ENCODE measurements around the gene TMEM175. TPM values are rescaled to one million over a fixed set of nuclear protein-coding genes. Genes with fewer than 3 reads are reported as not detected.

TMEM175 gene
- total RNA-seq, 1 donor from 2014 or later: 30.6 TPM

GRCh38 chr4:955161-955921, 23.1 kb downstream of the TMEM175 start:
- Mint-ChIP-seq H3K27ac (no peak overlapping the region), H3K36me3 (ENCODE audit: insufficient read depth) (peaks cover 1% of the 10 kb centered on the region), H3K4me1 (ENCODE audit: low read depth) (no peaks in the 10 kb centered on the region), H3K4me3 (ENCODE audit: low read depth) (no peak overlapping the region), H3K27me3 (no peaks in the 10 kb centered on the region), H3K9me3 (ENCODE audit: low read depth) (no peaks in the 10 kb centered on the region)
- TF ChIP-seq, protein P1, sequence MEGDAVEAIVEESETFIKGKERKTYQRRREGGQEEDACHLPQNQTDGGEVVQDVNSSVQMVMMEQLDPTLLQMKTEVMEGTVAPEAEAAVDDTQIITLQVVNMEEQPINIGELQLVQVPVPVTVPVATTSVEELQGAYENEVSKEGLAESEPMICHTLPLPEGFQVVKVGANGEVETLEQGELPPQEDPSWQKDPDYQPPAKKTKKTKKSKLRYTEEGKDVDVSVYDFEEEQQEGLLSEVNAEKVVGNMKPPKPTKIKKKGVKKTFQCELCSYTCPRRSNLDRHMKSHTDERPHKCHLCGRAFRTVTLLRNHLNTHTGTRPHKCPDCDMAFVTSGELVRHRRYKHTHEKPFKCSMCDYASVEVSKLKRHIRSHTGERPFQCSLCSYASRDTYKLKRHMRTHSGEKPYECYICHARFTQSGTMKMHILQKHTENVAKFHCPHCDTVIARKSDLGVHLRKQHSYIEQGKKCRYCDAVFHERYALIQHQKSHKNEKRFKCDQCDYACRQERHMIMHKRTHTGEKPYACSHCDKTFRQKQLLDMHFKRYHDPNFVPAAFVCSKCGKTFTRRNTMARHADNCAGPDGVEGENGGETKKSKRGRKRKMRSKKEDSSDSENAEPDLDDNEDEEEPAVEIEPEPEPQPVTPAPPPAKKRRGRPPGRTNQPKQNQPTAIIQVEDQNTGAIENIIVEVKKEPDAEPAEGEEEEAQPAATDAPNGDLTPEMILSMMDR (IDR thresholded peaks at IDR 0.05; ENCODE audit: unreplicated experiment): no peak
- DNase-seq (ENCODE audit: low spot score, unreplicated experiment): no peak

DNA sequence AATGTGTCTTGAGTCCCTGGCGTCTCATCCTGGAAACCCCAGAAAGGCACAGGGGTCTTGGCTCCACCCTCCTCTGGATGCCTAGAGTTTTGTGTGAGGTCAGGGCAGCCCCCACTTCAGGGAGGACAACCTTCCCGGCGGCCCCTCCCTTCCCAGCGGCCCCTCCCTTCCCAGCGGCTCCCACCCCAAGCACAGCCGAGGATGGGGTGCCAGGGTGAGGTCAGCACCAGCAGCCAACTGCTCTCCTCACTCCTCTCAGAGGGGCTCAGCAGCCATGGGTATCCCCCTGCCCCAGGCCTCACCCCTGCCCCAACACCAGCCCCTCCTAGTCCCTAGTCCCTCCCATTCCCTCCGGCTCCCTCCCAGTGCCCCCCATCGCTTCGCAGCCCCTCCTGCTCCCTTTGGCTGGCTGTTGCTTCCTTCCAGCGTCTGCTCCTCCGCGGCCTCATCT, 23.7 kb downstream of the TMEM175 start:
- Mint-ChIP-seq H3K4me1 (ENCODE audit: low read depth) (no peaks in the 10 kb centered on the region), H3K27me3 (no peaks in the 10 kb centered on the region), H3K27ac (no peak overlapping the region), H3K9me3 (ENCODE audit: low read depth) (no peaks in the 10 kb centered on the region), H3K36me3 (ENCODE audit: insufficient read depth) (peaks cover 1% of the 10 kb centered on the region), H3K4me3 (ENCODE audit: low read depth) (no peak overlapping the region)
- DNase-seq (ENCODE audit: low spot score, unreplicated experiment): no peak
- TF ChIP-seq, protein P1 (IDR thresholded peaks at IDR 0.05; ENCODE audit: unreplicated experiment): no peak

- H3K4me3 Mint-ChIP-seq (ENCODE audit: low read depth): no peak overlapping the region
- peaks cover 1% of the 10 kb centered on the region for H3K36me3 Mint-ChIP-seq (ENCODE audit: insufficient read depth)
- TF ChIP-seq, protein P1 (IDR thresholded peaks at IDR 0.05; ENCODE audit: unreplicated experiment): no peak
- H3K9me3 Mint-ChIP-seq (ENCODE audit: low read depth): no peaks in the 10 kb centered on the region
- H3K27ac Mint-ChIP-seq: no peak overlapping the region
- H3K27me3 Mint-ChIP-seq: no peaks in the 10 kb centered on the region
- H3K4me1 Mint-ChIP-seq (ENCODE audit: low read depth): no peaks in the 10 kb centered on the region
- no peak for DNase-seq (ENCODE audit: low spot score, unreplicated experiment)
Observed at GRCh38 chr4:956531-957230, 24.4 kb downstream of the TMEM175 start.

DNA sequence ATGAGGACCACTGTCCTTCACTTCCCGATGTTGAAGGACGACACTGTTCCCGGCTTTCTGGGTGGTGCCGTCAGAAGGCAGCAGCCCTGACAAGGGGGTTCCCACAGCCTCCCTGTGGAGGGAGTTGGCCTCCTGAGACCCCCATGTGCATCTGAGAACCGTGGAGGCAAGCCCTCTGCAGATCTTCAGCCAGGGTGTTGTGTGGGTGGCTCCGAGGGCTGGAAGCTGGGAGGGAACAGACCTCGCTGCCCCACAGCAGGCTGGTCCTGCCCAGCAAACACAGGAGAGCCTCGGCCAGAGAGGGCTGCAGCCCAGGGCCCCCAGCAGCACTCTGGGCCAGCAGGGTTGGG, 24.9 kb downstream of the TMEM175 start:
- no peaks in the 10 kb centered on the region for H3K27me3 Mint-ChIP-seq
- peaks cover 1% of the 10 kb centered on the region for H3K36me3 Mint-ChIP-seq (ENCODE audit: insufficient read depth)
- no peak for DNase-seq (ENCODE audit: low spot score, unreplicated experiment)
- no peaks in the 10 kb centered on the region for H3K4me1 Mint-ChIP-seq (ENCODE audit: low read depth)
- H3K9me3 Mint-ChIP-seq (ENCODE audit: low read depth): no peaks in the 10 kb centered on the region
- H3K4me3 Mint-ChIP-seq (ENCODE audit: low read depth): no peak overlapping the region
- no peak overlapping the region for H3K27ac Mint-ChIP-seq
- TF ChIP-seq, protein P1 (IDR thresholded peaks at IDR 0.05; ENCODE audit: unreplicated experiment): no peak

DNA sequence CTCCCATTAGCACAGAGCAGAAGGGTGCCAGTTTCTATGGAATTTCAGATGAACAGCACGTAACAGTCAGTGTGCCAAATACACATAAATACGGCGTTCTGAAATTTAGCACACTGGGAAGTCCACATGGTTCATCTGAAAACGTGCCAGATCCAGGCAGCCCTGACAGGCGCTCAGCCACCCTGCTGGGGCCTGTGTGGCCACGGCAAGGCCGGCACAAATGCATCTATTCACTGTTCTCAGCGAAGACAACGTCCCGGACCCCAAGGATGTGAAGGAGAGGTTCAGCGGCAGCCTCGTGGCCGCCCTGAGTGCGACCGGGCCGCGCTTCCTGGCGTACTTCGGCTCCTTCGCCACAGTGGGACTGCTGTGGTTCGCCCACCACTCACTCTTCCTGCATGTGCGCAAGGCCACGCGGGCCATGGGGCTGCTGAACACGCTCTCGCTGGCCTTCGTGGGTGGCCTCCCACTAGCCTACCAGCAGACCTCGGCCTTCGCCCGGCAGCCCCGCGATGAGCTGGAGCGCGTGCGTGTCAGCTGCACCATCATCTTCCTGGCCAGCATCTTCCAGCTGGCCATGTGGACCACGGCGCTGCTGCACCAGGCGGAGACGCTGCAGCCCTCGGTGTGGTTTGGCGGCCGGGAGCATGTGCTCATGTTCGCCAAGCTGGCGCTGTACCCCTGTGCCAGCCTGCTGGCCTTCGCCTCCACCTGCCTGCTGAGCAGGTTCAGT, 25.5 kb downstream of the TMEM175 start:
- TF ChIP-seq, protein P1 (IDR thresholded peaks at IDR 0.05; ENCODE audit: unreplicated experiment): no peak
- no peaks in the 10 kb centered on the region for H3K9me3 Mint-ChIP-seq (ENCODE audit: low read depth)
- no peak overlapping the region for H3K27ac Mint-ChIP-seq
- H3K4me3 Mint-ChIP-seq (ENCODE audit: low read depth): no peak overlapping the region
- peaks cover 1% of the 10 kb centered on the region for H3K36me3 Mint-ChIP-seq (ENCODE audit: insufficient read depth)
- DNase-seq (ENCODE audit: low spot score, unreplicated experiment): no peak
- no peaks in the 10 kb centered on the region for H3K4me1 Mint-ChIP-seq (ENCODE audit: low read depth)
- no peaks in the 10 kb centered on the region for H3K27me3 Mint-ChIP-seq

Data from progenitor cell of endocrine pancreas (in vitro differentiated cells).